Measurements from ENCODE around the gene TBCD.

TBCD gene

DNA sequence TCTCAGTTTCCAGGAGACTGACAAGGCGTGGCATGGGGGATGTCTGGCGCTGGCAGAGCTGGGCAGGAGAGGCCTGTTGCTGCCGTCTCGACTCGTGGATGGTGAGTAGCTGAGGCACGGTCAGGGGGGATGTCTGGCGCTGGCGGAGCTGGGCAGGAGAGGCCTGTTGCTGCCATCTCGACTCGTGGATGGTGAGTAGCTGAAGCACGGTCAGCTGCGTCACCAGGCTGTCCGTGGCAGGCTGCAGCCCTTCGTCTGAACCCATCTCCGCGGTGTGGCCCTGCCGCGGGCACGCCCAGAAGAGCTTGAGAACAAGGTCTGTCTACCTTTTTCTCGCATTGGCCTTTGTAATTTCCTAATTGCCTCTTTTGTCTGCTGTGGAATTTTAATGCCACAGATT, 63.0 kb downstream of the TBCD start:
- no peaks in the 10 kb centered on the region for H3K27me3 ChIP-seq (ENCODE audit: insufficient read depth, low read length)
- no peaks in the 10 kb centered on the region for H3K4me1 ChIP-seq (ENCODE audit: control insufficient read depth, insufficient read depth, low read length, unreplicated experiment)
- no peak overlapping the region for H3K4me3 ChIP-seq (ENCODE audit: low read depth, low read length)
- no peak overlapping the region for H2AFZ ChIP-seq (ENCODE audit: low read length, unreplicated experiment)
- peaks cover 45% of the 10 kb centered on the region for H3K36me3 ChIP-seq (ENCODE audit: insufficient read depth, low read length)
- H3K79me2 ChIP-seq (ENCODE audit: control insufficient read depth, insufficient read depth, low read length, unreplicated experiment), result no peaks in the 10 kb centered on the region
- no peak overlapping the region for H3K27ac ChIP-seq (ENCODE audit: low read depth, low read length)

DNA sequence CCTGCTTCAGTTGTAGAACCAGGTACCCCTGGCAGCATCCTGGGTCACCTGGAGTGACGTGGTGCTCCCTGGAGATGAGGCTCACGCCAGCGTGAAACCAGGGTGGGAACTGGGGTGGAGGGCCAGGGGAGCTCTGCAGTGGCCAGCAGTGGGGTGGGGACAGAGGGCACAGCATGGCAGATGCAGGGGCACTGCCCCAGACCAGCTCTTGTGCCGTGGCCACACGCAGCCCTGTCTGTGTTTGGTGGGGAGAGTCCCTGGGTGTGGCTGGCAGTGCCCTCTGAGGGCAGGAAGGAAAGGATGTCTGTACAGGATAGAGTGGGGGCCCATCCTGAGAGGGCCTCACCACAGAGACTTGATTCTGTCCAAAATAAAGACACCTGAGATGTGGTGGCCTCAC, 63.5 kb downstream of the TBCD start:
- Histone ChIP-seq H3K4me1 (ENCODE audit: control insufficient read depth, insufficient read depth, low read length, unreplicated experiment) (no peaks in the 10 kb centered on the region), H3K36me3 (ENCODE audit: insufficient read depth, low read length) (peaks cover 46% of the 10 kb centered on the region), H2AFZ (ENCODE audit: low read length, unreplicated experiment) (no peak overlapping the region), H3K27me3 (ENCODE audit: insufficient read depth, low read length) (no peaks in the 10 kb centered on the region), H3K79me2 (ENCODE audit: control insufficient read depth, insufficient read depth, low read length, unreplicated experiment) (no peaks in the 10 kb centered on the region), H3K27ac (ENCODE audit: low read depth, low read length) (no peak overlapping the region), H3K4me3 (ENCODE audit: low read depth, low read length) (no peak overlapping the region)

DNA sequence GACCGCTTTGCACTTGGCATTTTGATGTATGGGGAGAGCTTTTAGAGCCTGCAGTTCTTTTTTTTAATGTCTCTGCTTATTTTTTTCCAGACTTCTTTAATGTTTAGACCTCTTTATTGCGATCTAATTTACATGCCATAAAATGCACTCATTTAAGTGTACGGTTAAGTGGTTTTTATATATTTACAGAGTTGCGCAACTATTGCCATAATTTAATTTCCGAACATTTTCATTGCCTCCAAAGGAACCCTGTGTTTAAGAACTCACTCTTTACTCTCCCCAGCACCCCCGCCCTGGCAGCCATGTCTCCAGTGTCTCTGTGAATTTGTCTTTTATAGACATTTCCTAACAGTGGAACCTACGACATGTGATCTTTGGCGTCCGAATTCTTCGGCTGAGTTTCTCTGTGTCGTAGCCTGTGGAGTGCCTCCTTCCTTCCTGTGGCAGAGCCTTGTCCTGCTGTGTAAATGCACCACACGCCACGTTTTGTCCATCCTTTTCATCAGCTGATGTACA, 64.0 kb downstream of the TBCD start:
- no peaks in the 10 kb centered on the region for H3K4me1 ChIP-seq (ENCODE audit: control insufficient read depth, insufficient read depth, low read length, unreplicated experiment)
- H3K36me3 ChIP-seq (ENCODE audit: insufficient read depth, low read length), result peaks cover 51% of the 10 kb centered on the region
- H3K27me3 ChIP-seq (ENCODE audit: insufficient read depth, low read length), result no peaks in the 10 kb centered on the region
- no peak overlapping the region for H3K4me3 ChIP-seq (ENCODE audit: low read depth, low read length)
- H3K79me2 ChIP-seq (ENCODE audit: control insufficient read depth, insufficient read depth, low read length, unreplicated experiment), result no peaks in the 10 kb centered on the region
- no peak overlapping the region for H3K27ac ChIP-seq (ENCODE audit: low read depth, low read length)
- H2AFZ ChIP-seq (ENCODE audit: low read length, unreplicated experiment), result no peak overlapping the region

DNA sequence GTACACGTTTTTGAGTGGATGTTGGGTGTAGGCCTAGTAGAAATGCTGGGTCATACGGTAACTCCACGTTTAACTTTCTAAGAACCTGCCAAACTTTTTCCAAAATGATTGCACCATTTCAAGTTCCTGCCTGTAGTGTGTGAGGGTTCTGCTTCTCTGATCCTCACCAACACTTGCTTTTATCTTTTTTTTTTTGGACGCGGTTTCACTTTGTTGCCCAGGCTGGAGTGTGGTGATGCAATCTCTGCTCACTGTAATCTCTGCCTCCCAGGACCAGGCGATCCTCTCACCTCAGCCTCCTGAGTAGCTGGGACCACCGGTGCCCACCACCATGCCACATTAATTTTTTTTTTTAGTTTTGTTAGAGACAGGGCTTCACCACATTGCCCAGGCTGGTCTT, 64.5 kb downstream of the TBCD start:
- Histone ChIP-seq H3K27me3 (ENCODE audit: insufficient read depth, low read length) (no peaks in the 10 kb centered on the region), H3K4me1 (ENCODE audit: control insufficient read depth, insufficient read depth, low read length, unreplicated experiment) (no peaks in the 10 kb centered on the region), H3K79me2 (ENCODE audit: control insufficient read depth, insufficient read depth, low read length, unreplicated experiment) (no peaks in the 10 kb centered on the region), H3K27ac (ENCODE audit: low read depth, low read length) (no peak overlapping the region), H3K4me3 (ENCODE audit: low read depth, low read length) (no peak overlapping the region), H2AFZ (ENCODE audit: low read length, unreplicated experiment) (no peak overlapping the region), H3K36me3 (ENCODE audit: insufficient read depth, low read length) (peaks cover 51% of the 10 kb centered on the region)

DNA sequence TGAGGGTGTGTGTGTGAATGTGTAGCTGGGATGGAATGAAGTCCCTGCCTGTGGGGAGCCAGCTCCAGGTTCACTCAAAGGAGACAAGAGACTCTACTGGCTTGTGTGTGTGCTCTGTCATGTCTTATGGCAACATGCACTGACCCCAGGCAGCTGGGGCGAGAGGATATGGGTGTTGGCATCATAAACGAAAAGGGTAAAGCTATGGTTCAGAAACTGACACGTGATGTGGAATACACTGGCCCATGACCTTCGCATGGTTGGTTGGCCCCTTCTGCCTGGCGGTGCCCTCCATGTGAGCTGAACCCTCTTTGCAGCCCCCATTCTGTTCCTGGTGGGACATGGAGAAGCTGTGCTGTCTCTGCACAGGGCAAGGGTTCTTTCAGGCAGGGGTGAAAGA, 66.1 kb downstream of the TBCD start:
- H3K4me3 ChIP-seq (ENCODE audit: low read depth, low read length), result no peak overlapping the region
- H3K27me3 ChIP-seq (ENCODE audit: insufficient read depth, low read length), result no peaks in the 10 kb centered on the region
- no peaks in the 10 kb centered on the region for H3K79me2 ChIP-seq (ENCODE audit: control insufficient read depth, insufficient read depth, low read length, unreplicated experiment)
- peaks cover 51% of the 10 kb centered on the region for H3K36me3 ChIP-seq (ENCODE audit: insufficient read depth, low read length)
- H2AFZ ChIP-seq (ENCODE audit: low read length, unreplicated experiment), result no peak overlapping the region
- no peak overlapping the region for H3K27ac ChIP-seq (ENCODE audit: low read depth, low read length)
- no peaks in the 10 kb centered on the region for H3K4me1 ChIP-seq (ENCODE audit: control insufficient read depth, insufficient read depth, low read length, unreplicated experiment)

DNA sequence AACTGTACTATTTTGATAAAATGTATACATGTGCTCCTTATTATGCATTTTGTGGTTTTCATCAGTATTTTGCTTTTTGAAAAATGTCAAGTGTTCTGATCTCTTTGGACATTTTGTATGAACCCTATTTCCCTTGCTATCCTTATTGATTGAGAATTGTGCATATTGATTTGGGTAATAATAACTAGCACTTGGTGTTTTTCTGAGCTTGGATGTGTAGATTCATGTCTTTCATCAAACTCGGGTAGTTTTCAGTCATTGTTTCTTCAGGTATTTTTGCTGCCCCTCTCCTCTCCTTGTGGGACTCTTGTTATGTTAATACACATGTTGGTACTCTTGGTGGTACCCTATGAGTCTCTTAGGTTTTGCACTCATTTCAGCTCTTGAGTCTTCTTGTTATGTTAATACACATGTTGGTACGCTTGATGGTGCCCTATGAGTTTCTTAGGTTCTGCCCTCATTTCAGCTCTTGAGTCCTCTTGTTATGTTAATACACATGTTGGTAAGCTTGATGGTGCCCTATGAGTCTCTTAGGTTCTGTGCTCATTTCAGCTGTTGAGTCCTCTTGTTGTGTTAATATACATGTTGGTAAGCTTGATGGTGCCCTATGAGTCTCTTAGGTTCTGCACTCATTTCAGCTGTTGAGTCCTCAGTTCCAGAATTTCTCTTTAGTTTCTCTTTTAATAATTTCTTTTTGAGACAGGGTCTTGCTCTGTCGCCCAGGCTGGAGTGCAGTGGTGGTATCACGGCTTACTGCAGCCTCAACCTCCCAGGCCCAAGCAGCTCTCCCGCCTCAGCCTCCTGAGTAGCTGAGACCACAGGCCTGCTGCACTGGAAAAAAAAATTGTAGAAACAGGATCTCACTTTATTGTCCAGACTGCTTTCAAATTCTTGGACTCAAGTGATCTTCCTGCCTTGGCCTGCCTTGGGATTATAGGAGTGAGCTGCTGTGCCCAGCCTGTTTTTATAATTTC, 68.7 kb downstream of the TBCD start:
- H3K27ac ChIP-seq (ENCODE audit: low read depth, low read length), result no peak overlapping the region
- no peak overlapping the region for H2AFZ ChIP-seq (ENCODE audit: low read length, unreplicated experiment)
- H3K4me1 ChIP-seq (ENCODE audit: control insufficient read depth, insufficient read depth, low read length, unreplicated experiment), result no peaks in the 10 kb centered on the region
- H3K36me3 ChIP-seq (ENCODE audit: insufficient read depth, low read length), result peaks cover 34% of the 10 kb centered on the region; the same call in 1 of the 2 replicates
- H3K79me2 ChIP-seq (ENCODE audit: control insufficient read depth, insufficient read depth, low read length, unreplicated experiment), result no peaks in the 10 kb centered on the region
- H3K27me3 ChIP-seq (ENCODE audit: insufficient read depth, low read length), result no peaks in the 10 kb centered on the region
- H3K4me3 ChIP-seq (ENCODE audit: low read depth, low read length), result no peak overlapping the region

DNA sequence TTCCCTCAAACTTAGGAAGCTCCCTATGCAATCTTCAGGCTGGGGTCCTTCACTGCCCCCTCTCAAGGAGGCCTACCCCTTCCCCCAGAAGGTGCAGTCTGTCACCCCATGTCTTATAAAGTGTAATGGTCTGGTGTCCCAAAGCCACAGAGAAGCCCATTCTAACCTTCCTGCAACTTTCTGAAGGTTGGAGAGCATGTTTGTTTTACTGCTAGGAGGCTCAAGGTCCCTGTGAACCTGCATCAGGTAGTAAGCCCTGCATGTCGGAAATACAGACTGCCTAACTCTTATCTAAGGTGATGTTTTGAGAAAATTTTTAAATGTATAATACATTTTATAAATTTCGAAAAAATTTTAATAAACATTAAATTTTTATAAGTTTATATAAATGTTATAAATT, 69.7 kb downstream of the TBCD start:
- no peak overlapping the region for H3K4me3 ChIP-seq (ENCODE audit: low read depth, low read length)
- no peak overlapping the region for H2AFZ ChIP-seq (ENCODE audit: low read length, unreplicated experiment)
- H3K27me3 ChIP-seq (ENCODE audit: insufficient read depth, low read length), result no peaks in the 10 kb centered on the region
- H3K27ac ChIP-seq (ENCODE audit: low read depth, low read length), result no peak overlapping the region
- no peaks in the 10 kb centered on the region for H3K79me2 ChIP-seq (ENCODE audit: control insufficient read depth, insufficient read depth, low read length, unreplicated experiment)
- no peaks in the 10 kb centered on the region for H3K4me1 ChIP-seq (ENCODE audit: control insufficient read depth, insufficient read depth, low read length, unreplicated experiment)
- peaks cover 24% of the 10 kb centered on the region; the same call in 1 of the 2 replicates for H3K36me3 ChIP-seq (ENCODE audit: insufficient read depth, low read length)

DNA sequence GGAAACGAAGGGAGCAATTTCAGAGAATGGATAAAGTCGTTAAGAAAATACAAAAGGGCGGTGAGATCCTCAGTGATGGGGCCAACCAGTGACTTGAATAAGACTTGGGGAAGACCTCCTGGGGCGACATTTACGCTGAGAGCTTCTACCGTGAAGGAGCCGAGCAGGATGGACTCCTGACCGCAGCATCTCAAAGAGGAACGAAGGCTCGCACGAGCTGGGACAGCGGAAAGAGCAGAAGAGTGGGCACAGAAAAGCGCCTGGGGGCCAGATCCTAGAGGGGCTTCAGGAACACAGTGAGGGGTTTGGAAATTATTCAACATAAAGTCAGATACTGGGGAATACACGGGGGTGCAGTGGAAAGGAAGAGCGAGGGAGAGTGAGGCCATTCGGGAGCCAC, 70.4 kb downstream of the TBCD start:
- no peak overlapping the region for H3K27ac ChIP-seq (ENCODE audit: low read depth, low read length)
- no peaks in the 10 kb centered on the region for H3K79me2 ChIP-seq (ENCODE audit: control insufficient read depth, insufficient read depth, low read length, unreplicated experiment)
- peaks cover 27% of the 10 kb centered on the region; the same call in 1 of the 2 replicates for H3K36me3 ChIP-seq (ENCODE audit: insufficient read depth, low read length)
- no peak overlapping the region for H2AFZ ChIP-seq (ENCODE audit: low read length, unreplicated experiment)
- H3K4me3 ChIP-seq (ENCODE audit: low read depth, low read length), result no peak overlapping the region
- no peaks in the 10 kb centered on the region for H3K4me1 ChIP-seq (ENCODE audit: control insufficient read depth, insufficient read depth, low read length, unreplicated experiment)
- no peaks in the 10 kb centered on the region for H3K27me3 ChIP-seq (ENCODE audit: insufficient read depth, low read length)

DNA sequence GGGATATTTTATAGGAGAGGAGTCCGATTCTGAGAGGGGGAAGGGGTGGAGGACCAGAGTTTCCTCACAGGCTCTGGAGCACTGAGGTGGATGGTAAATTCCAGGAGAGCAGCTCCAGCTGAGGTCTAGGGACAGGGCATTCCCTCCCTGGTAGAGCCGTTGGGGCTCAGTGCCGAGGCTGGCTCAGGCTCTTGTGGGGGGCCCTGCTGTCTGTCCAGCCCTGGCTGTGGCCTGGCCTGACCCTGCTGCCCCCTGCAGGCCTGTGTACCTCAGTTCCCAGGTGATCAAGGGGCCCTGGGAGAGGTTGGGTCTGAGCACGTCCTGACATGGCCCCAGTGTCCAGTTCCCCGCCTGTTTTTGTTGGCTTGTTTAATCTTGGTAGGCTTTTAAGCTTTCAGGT, 71.1 kb downstream of the TBCD start:
- peaks cover 25% of the 10 kb centered on the region; the same call in 1 of the 2 replicates for H3K36me3 ChIP-seq (ENCODE audit: insufficient read depth, low read length)
- no peak overlapping the region for H3K4me3 ChIP-seq (ENCODE audit: low read depth, low read length)
- H3K4me1 ChIP-seq (ENCODE audit: control insufficient read depth, insufficient read depth, low read length, unreplicated experiment), result no peaks in the 10 kb centered on the region
- H2AFZ ChIP-seq (ENCODE audit: low read length, unreplicated experiment), result no peak overlapping the region
- no peaks in the 10 kb centered on the region for H3K79me2 ChIP-seq (ENCODE audit: control insufficient read depth, insufficient read depth, low read length, unreplicated experiment)
- no peak overlapping the region for H3K27ac ChIP-seq (ENCODE audit: low read depth, low read length)
- no peaks in the 10 kb centered on the region for H3K27me3 ChIP-seq (ENCODE audit: insufficient read depth, low read length)

DNA sequence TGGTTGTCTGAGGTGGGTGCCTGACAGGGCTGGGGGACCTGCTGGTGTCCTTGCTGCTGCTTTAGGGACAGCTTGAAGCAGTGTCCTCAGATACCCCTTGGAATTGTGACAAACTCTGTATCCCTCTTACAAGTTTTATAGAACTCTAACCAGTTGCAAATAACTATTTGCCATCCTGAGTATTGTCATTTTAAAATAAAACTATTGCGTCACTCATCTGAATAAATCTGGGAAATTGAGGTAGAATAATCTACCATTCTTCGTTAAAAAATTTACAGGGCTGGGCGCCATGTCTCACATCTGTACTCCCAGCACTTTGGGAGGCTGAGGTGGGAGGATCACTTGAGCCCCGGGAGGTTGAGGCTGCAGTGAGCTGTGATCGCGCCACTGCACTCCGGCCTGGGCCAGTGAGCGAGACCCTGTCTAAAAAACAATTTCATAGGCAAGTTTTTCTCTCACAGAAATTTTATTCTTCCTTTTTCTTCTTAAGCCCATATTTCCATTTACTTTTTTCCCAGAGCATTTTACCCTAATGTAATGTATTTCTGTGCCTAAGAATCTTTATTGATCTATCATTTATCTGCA, 73.8 kb downstream of the TBCD start:
- no peaks in the 10 kb centered on the region for H3K27me3 ChIP-seq (ENCODE audit: insufficient read depth, low read length)

More for the DNA sequence above, 73.8 kb downstream of the TBCD start:
- Histone ChIP-seq H2AFZ (ENCODE audit: low read length, unreplicated experiment) (no peak overlapping the region), H3K4me1 (ENCODE audit: control insufficient read depth, insufficient read depth, low read length, unreplicated experiment) (no peaks in the 10 kb centered on the region), H3K27ac (ENCODE audit: low read depth, low read length) (no peak overlapping the region), H3K4me3 (ENCODE audit: low read depth, low read length) (no peak overlapping the region), H3K79me2 (ENCODE audit: control insufficient read depth, insufficient read depth, low read length, unreplicated experiment) (no peaks in the 10 kb centered on the region), H3K36me3 (ENCODE audit: insufficient read depth, low read length) (peaks cover 10% of the 10 kb centered on the region; the same call in 1 of the 2 replicates)

Data from ACC112 (cell line).